SK-N-SH (cell line): ENCODE measurements around the gene SLC2A4. TPM values are rescaled to one million over a fixed set of nuclear protein-coding genes. Genes with fewer than 3 reads are reported as not detected.

Experiments
- CTCF ChIA-PET: fragments of 300-600, 350-600 bp; formaldehyde crosslinking; extraction: SDS; loops from one replicate; lab custom pipeline; 2021; lab: Yijun Ruan, JAX
- POLR2A ChIA-PET: fragments of 350-600 bp; sonication (Branson Sonifier 250); formaldehyde crosslinking; extraction: SDS; loops from one replicate; lab custom pipeline; 2020; ENCODE audit warnings: antibody characterized with exemption, inconsistent platforms; lab: Yijun Ruan, JAX
- DNase-seq: peaks from one replicate; pipeline ENCODE4 v3.0.0; 2012
- H2AFZ ChIP-seq: fragments of 200-600 bp; sonication (generic); 2 replicates; pipeline ENCODE4 v1.8.1; 2016; ENCODE audit warnings: antibody characterized with exemption, mild to moderate bottlenecking, low read depth
- H3F3A ChIP-seq: fragments of 200-600 bp; sonication (generic); replicated peaks from 2 replicates; pipeline ENCODE3; 2016; ENCODE audit warnings: antibody characterized with exemption, mild to moderate bottlenecking; ENCODE audit not compliant: insufficient read depth
- H3K27ac ChIP-seq, 2 experiments: fragments of 200-500 bp in 1 of 2; fragments of 200-600 bp in 1 of 2; sonication (Bioruptor generic) in 1 of 2; sonication (generic), shearing (Covaris generic) in 1 of 2; 2 replicates each; pipeline versions ENCODE4 v1.5.1 to v1.6.1; 2014 to 2016; ENCODE audit warnings: low read depth in 2 of 2, inconsistent platforms in 1 of 2, low read length in 1 of 2, mild to moderate bottlenecking in 1 of 2, mixed read lengths in 1 of 2
- H3K27me3 ChIP-seq: fragments of 200-600 bp; sonication (generic), shearing (Covaris generic); 2 replicates; pipeline ENCODE4 v1.6.1; 2016; ENCODE audit warnings: mixed run types; ENCODE audit not compliant: insufficient read depth
- H3K36me3 ChIP-seq, 2 experiments: fragments of 200-500 bp in 1 of 2; fragments of 200-600 bp in 1 of 2; sonication (Bioruptor generic) in 1 of 2; sonication (generic) in 1 of 2; replicated peaks in 1 of 2; 2 replicates each; pipeline versions ENCODE3 to v1.5.1; 2014 to 2016; ENCODE audit warnings: low read length in 1 of 2, mild to moderate bottlenecking in 1 of 2; ENCODE audit not compliant: insufficient read depth in 2 of 2, control insufficient read depth in 1 of 2
- H3K4me1 ChIP-seq, 2 experiments: fragments of 200-500 bp in 1 of 2; fragments of 200-600 bp in 1 of 2; sonication (Bioruptor generic) in 1 of 2; sonication (generic), shearing (Covaris generic) in 1 of 2; 2 replicates each; pipeline versions ENCODE4 v1.5.1 to v1.6.1; 2014 to 2016; ENCODE audit warnings: low read depth in 1 of 2, low read length in 1 of 2, mixed run types in 1 of 2; ENCODE audit not compliant: insufficient read depth in 2 of 2, control insufficient read depth in 1 of 2
- H3K4me2 ChIP-seq: fragments of 200-600 bp; sonication (generic), shearing (Covaris generic); 2 replicates; pipeline ENCODE4 v1.6.1; 2017; ENCODE audit warnings: mixed run types
- H3K4me3 ChIP-seq, 2 experiments: fragments of 200-500 bp in 1 of 2; fragments of 200-600 bp in 1 of 2; sonication (Bioruptor generic) in 1 of 2; sonication (generic), shearing (Covaris generic) in 1 of 2; 2 replicates each; pipeline versions ENCODE4 v1.5.1 to v1.8.1; 2014 to 2016; ENCODE audit warnings: low read depth in 2 of 2, inconsistent platforms in 1 of 2, low read length in 1 of 2, mild to moderate bottlenecking in 1 of 2, mixed read lengths in 1 of 2, moderate library complexity in 1 of 2
- H3K79me2 ChIP-seq: fragments of 200-600 bp; sonication (generic); 2 replicates; pipeline ENCODE4 v1.8.1; 2017; ENCODE audit warnings: mild to moderate bottlenecking; ENCODE audit not compliant: insufficient read depth
- H3K9ac ChIP-seq: fragments of 200-600 bp; sonication (generic); 2 replicates; pipeline ENCODE4 v1.6.1; 2017; ENCODE audit warnings: mixed run types
- H3K9me2 ChIP-seq: fragments of 200-600 bp; sonication (generic); 2 replicates; pipeline ENCODE4 v1.6.1; 2017; ENCODE audit warnings: mixed run types
- H3K9me3 ChIP-seq: fragments of 200-600 bp; sonication (generic); 2 replicates; pipeline ENCODE4 v1.6.1; 2017; ENCODE audit warnings: mixed run types, mild to moderate bottlenecking, moderate library complexity
- H4K20me1 ChIP-seq: fragments of 200-600 bp; sonication (generic); 2 replicates; pipeline ENCODE4 v1.6.1; 2017; ENCODE audit warnings: mild to moderate bottlenecking, mixed run types; ENCODE audit not compliant: insufficient read depth
- CHD2 ChIP-seq: fragments of 150-350 bp; IDR thresholded peaks from 2 replicates; pipeline ENCODE4 v1.6.1; 2018; ENCODE audit warnings: low read length; ENCODE audit not compliant: partially characterized antibody
- ELF1 ChIP-seq: IDR thresholded peaks from 2 replicates; pipeline ENCODE4 v1.4.0; 2012
- EP300 ChIP-seq, 2 experiments: IDR thresholded peaks; 2 replicates each; pipeline versions ENCODE4 v1.4.0 to v1.6.1; 2012; ENCODE audit warnings: borderline replicate concordance in 1 of 2, low read depth in 1 of 2, low read length in 1 of 2
- EZH2phosphoT487 ChIP-seq: fragments of 200-600 bp; sonication (generic); IDR thresholded peaks from 2 replicates; pipeline ENCODE4 v1.6.1; 2017; ENCODE audit warnings: low read depth, mixed run types, mild to moderate bottlenecking, antibody characterized with exemption, moderate library complexity, borderline replicate concordance
- FOXJ3 ChIP-seq: sonication (generic); formaldehyde crosslinking; IDR thresholded peaks from 2 replicates; pipeline ENCODE4 v1.5.1; 2020; ENCODE audit warnings: mild to moderate bottlenecking, missing genetic modification reagents
- GABPA ChIP-seq: IDR thresholded peaks from 2 replicates; pipeline ENCODE4 v1.4.0; 2012; ENCODE audit warnings: low read depth, mild to moderate bottlenecking
- GATA2 ChIP-seq: sonication (generic); formaldehyde crosslinking; IDR thresholded peaks from 2 replicates; pipeline ENCODE4 v1.5.0; 2020; ENCODE audit warnings: mild to moderate bottlenecking, missing genetic modification reagents
- MXI1 ChIP-seq: IDR thresholded peaks from 2 replicates; pipeline ENCODE4 v1.6.1; 2012; ENCODE audit warnings: mild to moderate bottlenecking, low read depth, low read length, improper control_type of control experiment
- POLR2AphosphoS5 ChIP-seq: IDR thresholded peaks from 2 replicates; pipeline ENCODE4 v1.6.1; 2012; ENCODE audit warnings: low read depth, low read length
- RAD21 ChIP-seq: IDR thresholded peaks from 2 replicates; pipeline ENCODE4 v1.6.1; 2012; ENCODE audit warnings: mild to moderate bottlenecking, low read length
- RFX5 ChIP-seq: IDR thresholded peaks from 2 replicates; pipeline ENCODE4 v1.6.1; 2012; ENCODE audit warnings: mild to moderate bottlenecking, improper control_type of control experiment, low read length
- YY1 ChIP-seq: IDR thresholded peaks from 2 replicates; pipeline ENCODE4 v1.4.0; 2012; ENCODE audit warnings: low read depth, mild to moderate bottlenecking
- WGBS: methylation state at CpG from one replicate; pipeline ENCODE4 v1.1.6; 2017; ENCODE audit warnings: low lambda C conversion rate; 5-methylcytosine and 5-hydroxymethylcytosine counted together
- polyA plus RNA-seq, 3 experiments: library from polyadenylated mRNA; depleted of rRNA; stranded (reverse); fragments of >200 nt; gene quantifications; 2 replicates each; pipeline ENCODE4 v1.2.3, GENCODE V29; 2012
- TF ChIP-seq, protein P1 (sequence below): IDR thresholded peaks from 2 replicates; pipeline ENCODE4 v1.4.0; 2012; ENCODE audit warnings: low read depth, borderline replicate concordance
- TF ChIP-seq, protein P2 (sequence below): IDR thresholded peaks from 2 replicates; pipeline ENCODE4 v1.4.0; 2012; ENCODE audit warnings: low read depth
- TF ChIP-seq, protein P3 (sequence below): fragments of 200-600 bp; sonication (generic); IDR thresholded peaks from 2 replicates; pipeline ENCODE4 v1.6.1; 2017; ENCODE audit warnings: antibody characterized with exemption, mild to moderate bottlenecking, moderate library complexity
- TF ChIP-seq, protein P4 (sequence below): IDR thresholded peaks from 2 replicates; pipeline ENCODE4; 2012
- TF ChIP-seq, protein P5 (sequence below): fragments of 150-350 bp; IDR thresholded peaks from 2 replicates; pipeline ENCODE4 v1.6.1; 2016; ENCODE audit warnings: mild to moderate bottlenecking, low read depth, low read length
- TF ChIP-seq, protein P6 (sequence below): fragments of 150-350 bp; IDR thresholded peaks from 2 replicates; pipeline ENCODE4 v1.6.1; 2017; ENCODE audit warnings: antibody characterized with exemption, low read length, low read depth, borderline replicate concordance

Gene SLC2A4
- polyA plus RNA-seq, 1 of the 3 experiments (the other 2 are of a cell fraction) = 0.44 TPM

DNA sequence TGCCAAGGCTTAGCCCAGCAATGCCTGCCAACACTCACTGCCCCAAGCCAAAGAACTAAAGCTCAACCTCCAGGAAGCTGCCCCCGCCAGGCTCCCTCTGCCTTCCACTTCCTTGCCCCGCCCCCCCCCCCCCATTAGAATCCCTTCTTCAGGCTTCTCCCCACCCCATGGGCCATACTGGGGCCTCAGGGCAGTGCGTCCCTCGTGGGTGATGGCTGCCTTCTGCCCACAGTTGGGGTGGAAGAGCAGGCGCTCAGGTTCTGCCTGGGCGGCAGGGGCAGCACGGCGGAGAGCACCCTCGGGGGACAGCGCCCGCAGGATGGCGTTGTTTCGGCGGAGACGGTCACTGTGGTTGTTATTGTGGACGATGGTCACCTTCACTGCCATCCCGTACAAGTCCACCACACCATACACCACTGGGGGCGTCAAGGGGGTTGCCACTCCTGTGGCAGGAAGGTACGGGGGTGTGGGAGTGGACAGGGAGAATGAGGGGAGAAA lies 43.6 kb downstream of the SLC2A4 start:
- no peak for DNase-seq
- Histone ChIP-seq H3K27ac (no peak overlapping the region), H3K4me1 (peaks cover 0 to 7% of the 10 kb centered on the region in 2 experiments; a peak in 1 of 4 replicates), H3K36me3 (peaks cover 5 to 58% of the 10 kb centered on the region in 2 experiments), H3K9me2 (no peaks in the 10 kb centered on the region), H2AFZ (no peak overlapping the region), H3K79me2 (peaks cover 17% of the 10 kb centered on the region; the same call in 1 of the 2 replicates), H3F3A (no peaks in the 10 kb centered on the region), H3K4me2 (no peak overlapping the region), H3K9me3 (no peaks in the 10 kb centered on the region), H3K4me3 (no peak overlapping the region), H3K9ac (no peak overlapping the region), H4K20me1 (no peaks in the 10 kb centered on the region), H3K27me3 (no peaks in the 10 kb centered on the region)
- TF ChIP-seq, protein P1, sequence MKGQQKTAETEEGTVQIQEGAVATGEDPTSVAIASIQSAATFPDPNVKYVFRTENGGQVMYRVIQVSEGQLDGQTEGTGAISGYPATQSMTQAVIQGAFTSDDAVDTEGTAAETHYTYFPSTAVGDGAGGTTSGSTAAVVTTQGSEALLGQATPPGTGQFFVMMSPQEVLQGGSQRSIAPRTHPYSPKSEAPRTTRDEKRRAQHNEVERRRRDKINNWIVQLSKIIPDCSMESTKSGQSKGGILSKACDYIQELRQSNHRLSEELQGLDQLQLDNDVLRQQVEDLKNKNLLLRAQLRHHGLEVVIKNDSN = no peak
- TF ChIP-seq, protein P2, sequence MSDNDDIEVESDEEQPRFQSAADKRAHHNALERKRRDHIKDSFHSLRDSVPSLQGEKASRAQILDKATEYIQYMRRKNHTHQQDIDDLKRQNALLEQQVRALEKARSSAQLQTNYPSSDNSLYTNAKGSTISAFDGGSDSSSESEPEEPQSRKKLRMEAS = no peak
- TF ChIP-seq CHD2 (no peak), POLR2AphosphoS5 (no peak), EP300 (IDR thresholded peaks at IDR 0.05; ENCODE audit: borderline replicate concordance in 1 of 2, low read depth in 1 of 2, low read length in 1 of 2) (no peak), GATA2 (CRISPR knock-in tag) (no peak), YY1 (no peak), RAD21 (no peak), GABPA (no peak), FOXJ3 (CRISPR knock-in tag) (no peak), ELF1 (no peak), EZH2phosphoT487 (no peak)
- TF ChIP-seq, protein P3, sequence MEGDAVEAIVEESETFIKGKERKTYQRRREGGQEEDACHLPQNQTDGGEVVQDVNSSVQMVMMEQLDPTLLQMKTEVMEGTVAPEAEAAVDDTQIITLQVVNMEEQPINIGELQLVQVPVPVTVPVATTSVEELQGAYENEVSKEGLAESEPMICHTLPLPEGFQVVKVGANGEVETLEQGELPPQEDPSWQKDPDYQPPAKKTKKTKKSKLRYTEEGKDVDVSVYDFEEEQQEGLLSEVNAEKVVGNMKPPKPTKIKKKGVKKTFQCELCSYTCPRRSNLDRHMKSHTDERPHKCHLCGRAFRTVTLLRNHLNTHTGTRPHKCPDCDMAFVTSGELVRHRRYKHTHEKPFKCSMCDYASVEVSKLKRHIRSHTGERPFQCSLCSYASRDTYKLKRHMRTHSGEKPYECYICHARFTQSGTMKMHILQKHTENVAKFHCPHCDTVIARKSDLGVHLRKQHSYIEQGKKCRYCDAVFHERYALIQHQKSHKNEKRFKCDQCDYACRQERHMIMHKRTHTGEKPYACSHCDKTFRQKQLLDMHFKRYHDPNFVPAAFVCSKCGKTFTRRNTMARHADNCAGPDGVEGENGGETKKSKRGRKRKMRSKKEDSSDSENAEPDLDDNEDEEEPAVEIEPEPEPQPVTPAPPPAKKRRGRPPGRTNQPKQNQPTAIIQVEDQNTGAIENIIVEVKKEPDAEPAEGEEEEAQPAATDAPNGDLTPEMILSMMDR = no peak
- TF ChIP-seq, protein P4, sequence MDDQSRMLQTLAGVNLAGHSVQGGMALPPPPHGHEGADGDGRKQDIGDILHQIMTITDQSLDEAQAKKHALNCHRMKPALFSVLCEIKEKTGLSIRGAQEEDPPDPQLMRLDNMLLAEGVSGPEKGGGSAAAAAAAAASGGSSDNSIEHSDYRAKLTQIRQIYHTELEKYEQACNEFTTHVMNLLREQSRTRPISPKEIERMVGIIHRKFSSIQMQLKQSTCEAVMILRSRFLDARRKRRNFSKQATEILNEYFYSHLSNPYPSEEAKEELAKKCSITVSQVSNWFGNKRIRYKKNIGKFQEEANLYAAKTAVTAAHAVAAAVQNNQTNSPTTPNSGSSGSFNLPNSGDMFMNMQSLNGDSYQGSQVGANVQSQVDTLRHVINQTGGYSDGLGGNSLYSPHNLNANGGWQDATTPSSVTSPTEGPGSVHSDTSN = no peak
- ChIA-PET POLR2A (interaction anchor here (0.8 kb wide), 1 partner anchor 11 kb away, joined by 3 read pairs; no protein-coding TSS in a partner anchor), CTCF (interaction anchor here (0.6 to 8.4 kb wide), 16 partner anchors 10 to 278 kb away, joined by 3 to 55 read pairs (median 4); partner anchors contain the start of genes ACAP1, DVL2, GPS2 and SENP3)
- 95% methylated on average over 12 of the region's 19 CpGs for WGBS

DNA sequence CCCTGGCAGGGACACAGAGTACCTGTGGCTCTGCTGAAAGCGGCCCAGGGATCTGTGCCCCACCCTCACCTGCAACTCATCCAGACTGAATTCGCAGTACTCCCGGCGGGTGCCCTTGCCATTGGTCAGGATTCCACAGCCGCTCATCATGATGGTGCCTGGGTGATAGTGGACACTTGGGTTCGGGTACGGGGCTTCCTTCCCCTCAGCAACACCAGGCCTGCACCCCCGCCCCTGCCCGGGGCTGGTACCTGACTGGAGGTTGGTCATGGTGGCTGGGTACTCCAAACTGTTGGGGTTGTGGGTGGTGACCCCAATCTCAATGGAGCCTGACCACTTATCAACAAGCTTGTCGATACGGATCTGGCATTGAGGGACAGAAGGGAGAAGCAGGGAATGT lies 44.7 kb downstream of the SLC2A4 start:
- TF ChIP-seq, protein P4 = no peak
- TF ChIP-seq RFX5 = no peak
- TF ChIP-seq, protein P5, sequence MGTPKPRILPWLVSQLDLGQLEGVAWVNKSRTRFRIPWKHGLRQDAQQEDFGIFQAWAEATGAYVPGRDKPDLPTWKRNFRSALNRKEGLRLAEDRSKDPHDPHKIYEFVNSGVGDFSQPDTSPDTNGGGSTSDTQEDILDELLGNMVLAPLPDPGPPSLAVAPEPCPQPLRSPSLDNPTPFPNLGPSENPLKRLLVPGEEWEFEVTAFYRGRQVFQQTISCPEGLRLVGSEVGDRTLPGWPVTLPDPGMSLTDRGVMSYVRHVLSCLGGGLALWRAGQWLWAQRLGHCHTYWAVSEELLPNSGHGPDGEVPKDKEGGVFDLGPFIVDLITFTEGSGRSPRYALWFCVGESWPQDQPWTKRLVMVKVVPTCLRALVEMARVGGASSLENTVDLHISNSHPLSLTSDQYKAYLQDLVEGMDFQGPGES = no peak
- TF ChIP-seq GATA2 (CRISPR knock-in tag) = no peak
- TF ChIP-seq, protein P6, sequence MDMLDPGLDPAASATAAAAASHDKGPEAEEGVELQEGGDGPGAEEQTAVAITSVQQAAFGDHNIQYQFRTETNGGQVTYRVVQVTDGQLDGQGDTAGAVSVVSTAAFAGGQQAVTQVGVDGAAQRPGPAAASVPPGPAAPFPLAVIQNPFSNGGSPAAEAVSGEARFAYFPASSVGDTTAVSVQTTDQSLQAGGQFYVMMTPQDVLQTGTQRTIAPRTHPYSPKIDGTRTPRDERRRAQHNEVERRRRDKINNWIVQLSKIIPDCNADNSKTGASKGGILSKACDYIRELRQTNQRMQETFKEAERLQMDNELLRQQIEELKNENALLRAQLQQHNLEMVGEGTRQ = no peak
- TF ChIP-seq MXI1 = no peak
- TF ChIP-seq, all 33 proteins: peak for 0
- Histone ChIP-seq H3K9ac (no peak overlapping the region), H4K20me1 (no peaks in the 10 kb centered on the region), H3F3A (no peaks in the 10 kb centered on the region), H3K4me1 (peaks cover 3 to 13% of the 10 kb centered on the region in 2 experiments; a peak in 2 of 4 replicates), H3K27ac (no peak overlapping the region), H3K9me3 (no peaks in the 10 kb centered on the region), H3K36me3 (peaks cover 5 to 49% of the 10 kb centered on the region in 2 experiments), H3K27me3 (no peaks in the 10 kb centered on the region), H2AFZ (no peak overlapping the region), H3K79me2 (peaks cover 17% of the 10 kb centered on the region; the same call in 1 of the 2 replicates), H3K4me3 (no peak overlapping the region), H3K4me2 (no peak overlapping the region), H3K9me2 (no peaks in the 10 kb centered on the region)
- 98% methylated on average over 7 of the region's 11 CpGs for WGBS
- ChIA-PET POLR2A (no interaction called here), CTCF (interaction anchor here (0.9 to 8.4 kb wide), 5 partner anchors 13 to 64 kb away, joined by 3 to 55 read pairs (median 4); no protein-coding TSS in a partner anchor)
- DNase-seq = no peak
